Activated effector memory CD4-positive, alpha-beta T cell treated with Interleukin-2 at 50 U/mL for 16 hours (primary cell): Measurements from ENCODE around the gene ASIC2.

Experiments
- DNase-seq: peaks from one replicate; pipeline ENCODE4 v3.0.0-alpha.2; 2020

ASIC2 gene

GRCh38 chr17:33202796-33203495, 90.1 kb downstream of the ASIC2 start:
- no peak for DNase-seq

- DNase-seq = no peak
Observed at GRCh38 chr17:33202021-33202420, 91.1 kb downstream of the ASIC2 start.

- no peak for DNase-seq
Observed at GRCh38 chr17:33201283-33201682, 91.8 kb downstream of the ASIC2 start.

GRCh38 chr17:33200587-33200986, 92.5 kb downstream of the ASIC2 start:
- no peak for DNase-seq

- no peak for DNase-seq
Observed at GRCh38 chr17:33199571-33200510, 93.3 kb downstream of the ASIC2 start.

- DNase-seq = no peak
Observed at GRCh38 chr17:33198954-33199353, 94.1 kb downstream of the ASIC2 start.

- no peak for DNase-seq
Observed at GRCh38 chr17:33197342-33197741, 95.8 kb downstream of the ASIC2 start.

GRCh38 chr17:33196883-33197282, 96.2 kb downstream of the ASIC2 start:
- DNase-seq = no peak

- DNase-seq = no peak
Observed at GRCh38 chr17:33192951-33193911, 99.9 kb downstream of the ASIC2 start.

- DNase-seq = no peak
Observed at GRCh38 chr17:33183487-33184026, 109.5 kb downstream of the ASIC2 start.

- DNase-seq = no peak
Observed at GRCh38 chr17:33179151-33179550, 113.9 kb downstream of the ASIC2 start.

GRCh38 chr17:33178681-33179080, 114.4 kb downstream of the ASIC2 start:
- DNase-seq = no peak

- no peak for DNase-seq
Observed at GRCh38 chr17:33175562-33175961, 117.5 kb downstream of the ASIC2 start.

- DNase-seq = no peak
Observed at GRCh38 chr17:33171931-33172330, 121.2 kb downstream of the ASIC2 start.

GRCh38 chr17:33169580-33170285, 123.4 kb downstream of the ASIC2 start:
- no peak for DNase-seq

GRCh38 chr17:33167736-33168135, 125.4 kb downstream of the ASIC2 start:
- DNase-seq = no peak

- DNase-seq = no peak
Observed at GRCh38 chr17:33166472-33166871, 126.6 kb downstream of the ASIC2 start.

- DNase-seq = no peak
Observed at GRCh38 chr17:33164169-33164881, 128.8 kb downstream of the ASIC2 start.

GRCh38 chr17:33163533-33164168, 129.4 kb downstream of the ASIC2 start:
- DNase-seq = no peak

GRCh38 chr17:33154869-33155455, 138.1 kb downstream of the ASIC2 start:
- no peak for DNase-seq
